Osteocyte (in vitro differentiated cells): Measurements from ENCODE around the gene PEAR1. TPM values are rescaled to one million over a fixed set of nuclear protein-coding genes. Genes with fewer than 3 reads are reported as not detected.

ENCODE experiments used
- DNase-seq: peaks from one replicate; pipeline ENCODE4 v3.0.0; 2021; ENCODE audit warnings: mixed read lengths; ENCODE audit not compliant: unreplicated experiment; ENCODE audit errors: extremely low spot score
- H3K27ac Mint-ChIP-seq: one replicate; pipeline ENCODE4 v1.8.0; 2021; ENCODE audit warnings: mild to moderate bottlenecking, mixed read lengths; ENCODE audit not compliant: unreplicated experiment
- H3K27me3 Mint-ChIP-seq: one replicate; pipeline ENCODE4 v1.8.0; 2021; ENCODE audit warnings: mixed read lengths; ENCODE audit not compliant: unreplicated experiment
- H3K36me3 Mint-ChIP-seq: one replicate; pipeline ENCODE4 v1.8.0; 2021; ENCODE audit warnings: mixed read lengths; ENCODE audit not compliant: unreplicated experiment
- H3K4me1 Mint-ChIP-seq: one replicate; pipeline ENCODE4 v1.8.0; 2021; ENCODE audit warnings: mixed read lengths; ENCODE audit not compliant: unreplicated experiment
- H3K4me3 Mint-ChIP-seq: one replicate; pipeline ENCODE4 v1.8.0; 2021; ENCODE audit warnings: mild to moderate bottlenecking, moderate library complexity, mixed read lengths; ENCODE audit not compliant: unreplicated experiment
- H3K9me3 Mint-ChIP-seq: one replicate; pipeline ENCODE4 v1.8.0; 2021; ENCODE audit warnings: mixed read lengths; ENCODE audit not compliant: unreplicated experiment
- CTCF ChIP-seq: fragments of 200-600 bp; sonication (generic); IDR thresholded peaks from 2 replicates; pipeline ENCODE4 v1.5.0; 2021; ENCODE audit warnings: antibody characterized with exemption, mild to moderate bottlenecking, moderate library complexity
- total RNA-seq: library from RNA; stranded (reverse); gene quantifications from 2 replicates; pipeline ENCODE4 v1.2.1, GENCODE V29; 2021

The PEAR1 gene
- total RNA-seq, 1 donor from 2014 or later, result 27.4 TPM

GRCh38 chr1:156851779-156852417 lies 41.6 kb upstream of the PEAR1 start:
- Mint-ChIP-seq H3K27ac (no peak overlapping the region), H3K9me3 (no peaks in the 10 kb centered on the region), H3K4me1 (peaks cover 10% of the 10 kb centered on the region), H3K27me3 (peaks cover 41% of the 10 kb centered on the region), H3K36me3 (no peaks in the 10 kb centered on the region), H3K4me3 (no peak overlapping the region)
- DNase-seq, result no peak
- no peak for TF ChIP-seq CTCF

GRCh38 chr1:156852418-156852874 lies 41.1 kb upstream of the PEAR1 start:
- Mint-ChIP-seq H3K27me3 (peaks cover 40% of the 10 kb centered on the region), H3K9me3 (no peaks in the 10 kb centered on the region), H3K27ac (no peak overlapping the region), H3K4me1 (peaks cover 10% of the 10 kb centered on the region), H3K36me3 (no peaks in the 10 kb centered on the region), H3K4me3 (no peak overlapping the region)
- no peak for DNase-seq
- TF ChIP-seq CTCF, result no peak

GRCh38 chr1:156853761-156854160 lies 39.8 kb upstream of the PEAR1 start:
- DNase-seq, result no peak
- H3K27me3 Mint-ChIP-seq, result peaks cover 42% of the 10 kb centered on the region
- TF ChIP-seq CTCF, result no peak
- no peaks in the 10 kb centered on the region for H3K9me3 Mint-ChIP-seq
- no peak overlapping the region for H3K27ac Mint-ChIP-seq
- H3K4me3 Mint-ChIP-seq, result no peak overlapping the region
- H3K4me1 Mint-ChIP-seq, result peaks cover 13% of the 10 kb centered on the region
- H3K36me3 Mint-ChIP-seq, result no peaks in the 10 kb centered on the region

- H3K36me3 Mint-ChIP-seq, result no peaks in the 10 kb centered on the region
- H3K27ac Mint-ChIP-seq, result no peak overlapping the region
- no peaks in the 10 kb centered on the region for H3K9me3 Mint-ChIP-seq
- peaks cover 42% of the 10 kb centered on the region for H3K27me3 Mint-ChIP-seq
- no peak for DNase-seq
- H3K4me3 Mint-ChIP-seq, result no peak overlapping the region
- peaks cover 19% of the 10 kb centered on the region for H3K4me1 Mint-ChIP-seq
- TF ChIP-seq CTCF, result no peak
Measured at GRCh38 chr1:156854634-156855033, 38.9 kb upstream of the PEAR1 start.

- peaks cover 28% of the 10 kb centered on the region for H3K4me1 Mint-ChIP-seq
- H3K9me3 Mint-ChIP-seq, result no peaks in the 10 kb centered on the region
- H3K27ac Mint-ChIP-seq, result no peak overlapping the region
- no peak for DNase-seq
- TF ChIP-seq CTCF, result no peak
- H3K36me3 Mint-ChIP-seq, result no peaks in the 10 kb centered on the region
- H3K27me3 Mint-ChIP-seq, result peaks cover 49% of the 10 kb centered on the region
- H3K4me3 Mint-ChIP-seq, result no peak overlapping the region
Measured at GRCh38 chr1:156856282-156856785, 37.2 kb upstream of the PEAR1 start.
